Left ventricle myocardium inferior (tissue), 1 donor: ENCODE results near the gene RFESD. TPM values are rescaled to one million over a fixed set of nuclear protein-coding genes. Genes with fewer than 3 reads are reported as not detected.

ENCODE experiments used
- DNase-seq: peaks from one replicate; pipeline ENCODE4 v3.0.0-alpha.2; 2020
- H3K27ac ChIP-seq: fragments of 200-600 bp; replicated peaks from 2 replicates; pipeline ENCODE4 v1.8.0; 2021
- H3K27me3 ChIP-seq: fragments of 200-600 bp; 2 replicates; pipeline ENCODE4 v1.8.0; 2021; ENCODE audit warnings: low read depth
- H3K36me3 ChIP-seq: fragments of 200-600 bp; 2 replicates; pipeline ENCODE4 v1.8.0; 2021
- H3K4me1 ChIP-seq: fragments of 200-600 bp; 2 replicates; pipeline ENCODE4 v1.8.0; 2021
- H3K4me3 ChIP-seq: fragments of 200-600 bp; 2 replicates; pipeline ENCODE4 v1.8.0; 2021; ENCODE audit warnings: mild to moderate bottlenecking, moderate library complexity
- H3K9me3 ChIP-seq: fragments of 200-600 bp; replicated peaks from 2 replicates; pipeline ENCODE4 v1.8.0; 2021
- CTCF ChIP-seq: fragments of 200-600 bp; IDR thresholded peaks from 2 replicates; pipeline ENCODE4 v1.8.0; 2021; ENCODE audit warnings: antibody characterized with exemption, mild to moderate bottlenecking, borderline replicate concordance
- intact Hi-C: fragments of 100-400 bp; cut with micrococcal nuclease; formaldehyde crosslinking; loops from one replicate; pipeline ENCODE4 v1.11.0; 2022
- long read RNA-seq: library from polyadenylated mRNA; unstranded; transcript quantifications from one replicate; pipeline ENCODE4 v2.0.0, GENCODE V29; 2021
- total RNA-seq: library from RNA; stranded (reverse); fragmentation: NEBNext Ultra II Directional; extraction: Animal tissue kit (Norgen Biotek cat#: 25700); gene quantifications from one replicate; pipeline ENCODE4 v1.2.1, GENCODE V29; 2021
- donor health status: DM: no; HTN: yes; CAD: no; lungs with severe emphysema.

Gene RFESD
- total RNA-seq, result 2.8 TPM
- long read RNA-seq, partial matches to known transcripts, result 0 of 4 reads
- long read RNA-seq, other reads (novel, unspliced or antisense), result 0 of 4 reads

GRCh38 chr5:95646569-95647431, at the start of gene RFESD:
Gene RFESD, plus strand, starts transcription at chr5:95646777. Its CDS starts 5,495 bp downstream, at chr5:95652272.
- peak; percentile 6 for TF ChIP-seq CTCF
- peak within 1 kb of the TSS; percentile 97 for H3K27ac ChIP-seq
- H3K9me3 ChIP-seq, result no peaks in the 10 kb centered on the region
- intact Hi-C loops, result no loop called here
- H3K27me3 ChIP-seq, result no peaks in the 10 kb centered on the region
- peaks cover 16% of the 10 kb centered on the region for H3K4me1 ChIP-seq
- peak within 1 kb of the TSS; percentile 71 for H3K4me3 ChIP-seq
- no peaks in the 10 kb centered on the region for H3K36me3 ChIP-seq
- DNase-seq, result peak; percentile 99

- no peak overlapping the region for H3K27ac ChIP-seq
- peaks cover 19% of the 10 kb centered on the region for H3K36me3 ChIP-seq
- no peaks in the 10 kb centered on the region for H3K9me3 ChIP-seq
- no peak for DNase-seq
- TF ChIP-seq CTCF, result no peak
- H3K4me3 ChIP-seq, result no peak overlapping the region
- no peaks in the 10 kb centered on the region for H3K27me3 ChIP-seq
- H3K4me1 ChIP-seq, result peaks cover 8% of the 10 kb centered on the region
- intact Hi-C loops, result no loop called here
These were observed 47.3 kb upstream of the RFESD start for GRCh38 chr5:95599252-95599651.

- Histone ChIP-seq H3K27ac (no peak overlapping the region), H3K4me1 (peaks cover 8% of the 10 kb centered on the region), H3K27me3 (no peaks in the 10 kb centered on the region), H3K4me3 (no peak overlapping the region), H3K36me3 (peaks cover 21% of the 10 kb centered on the region), H3K9me3 (no peaks in the 10 kb centered on the region)
- intact Hi-C loops, result no loop called here
- no peak for TF ChIP-seq CTCF
- DNase-seq, result no peak
These were observed 46.0 kb upstream of the RFESD start for GRCh38 chr5:95600557-95600956.

GRCh38 chr5:95605786-95606185, 40.8 kb upstream of the RFESD start:
- no peak for TF ChIP-seq CTCF
- Histone ChIP-seq H3K27ac (no peak overlapping the region), H3K9me3 (no peaks in the 10 kb centered on the region), H3K4me3 (no peak overlapping the region), H3K36me3 (peaks cover 21% of the 10 kb centered on the region), H3K4me1 (no peaks in the 10 kb centered on the region), H3K27me3 (no peaks in the 10 kb centered on the region)
- intact Hi-C loops, result no loop called here
- no peak for DNase-seq

GRCh38 chr5:95606419-95606818, 40.2 kb upstream of the RFESD start:
- no peak overlapping the region for H3K27ac ChIP-seq
- intact Hi-C loops, result no loop called here

More at GRCh38 chr5:95606419-95606818, 40.2 kb upstream of the RFESD start:
- no peak for TF ChIP-seq CTCF
- no peak for DNase-seq
- Histone ChIP-seq H3K27me3 (no peaks in the 10 kb centered on the region), H3K4me1 (no peaks in the 10 kb centered on the region), H3K4me3 (no peak overlapping the region), H3K9me3 (no peaks in the 10 kb centered on the region), H3K36me3 (peaks cover 16% of the 10 kb centered on the region)
